Osteocyte (in vitro differentiated cells): ENCODE measurements around the gene DLG5. TPM values are rescaled to one million over a fixed set of nuclear protein-coding genes. Genes with fewer than 3 reads are reported as not detected.

Experiments used
- DNase-seq: peaks from one replicate; pipeline ENCODE4 v3.0.0; 2021; ENCODE audit warnings: mixed read lengths; ENCODE audit not compliant: unreplicated experiment; ENCODE audit errors: extremely low spot score
- H3K27ac Mint-ChIP-seq: one replicate; pipeline ENCODE4 v1.8.0; 2021; ENCODE audit warnings: mild to moderate bottlenecking, mixed read lengths; ENCODE audit not compliant: unreplicated experiment
- H3K27me3 Mint-ChIP-seq: one replicate; pipeline ENCODE4 v1.8.0; 2021; ENCODE audit warnings: mixed read lengths; ENCODE audit not compliant: unreplicated experiment
- H3K36me3 Mint-ChIP-seq: one replicate; pipeline ENCODE4 v1.8.0; 2021; ENCODE audit warnings: mixed read lengths; ENCODE audit not compliant: unreplicated experiment
- H3K4me1 Mint-ChIP-seq: one replicate; pipeline ENCODE4 v1.8.0; 2021; ENCODE audit warnings: mixed read lengths; ENCODE audit not compliant: unreplicated experiment
- H3K4me3 Mint-ChIP-seq: one replicate; pipeline ENCODE4 v1.8.0; 2021; ENCODE audit warnings: mild to moderate bottlenecking, moderate library complexity, mixed read lengths; ENCODE audit not compliant: unreplicated experiment
- H3K9me3 Mint-ChIP-seq: one replicate; pipeline ENCODE4 v1.8.0; 2021; ENCODE audit warnings: mixed read lengths; ENCODE audit not compliant: unreplicated experiment
- total RNA-seq: library from RNA; stranded (reverse); gene quantifications from 2 replicates; pipeline ENCODE4 v1.2.1, GENCODE V29; 2021
- TF ChIP-seq, protein P1 (sequence below): fragments of 200-600 bp; sonication (generic); IDR thresholded peaks from 2 replicates; pipeline ENCODE4 v1.5.0; 2021; ENCODE audit warnings: antibody characterized with exemption, mild to moderate bottlenecking, moderate library complexity

Gene DLG5
- total RNA-seq, 1 donor from 2014 or later: 69.8 TPM

DNA sequence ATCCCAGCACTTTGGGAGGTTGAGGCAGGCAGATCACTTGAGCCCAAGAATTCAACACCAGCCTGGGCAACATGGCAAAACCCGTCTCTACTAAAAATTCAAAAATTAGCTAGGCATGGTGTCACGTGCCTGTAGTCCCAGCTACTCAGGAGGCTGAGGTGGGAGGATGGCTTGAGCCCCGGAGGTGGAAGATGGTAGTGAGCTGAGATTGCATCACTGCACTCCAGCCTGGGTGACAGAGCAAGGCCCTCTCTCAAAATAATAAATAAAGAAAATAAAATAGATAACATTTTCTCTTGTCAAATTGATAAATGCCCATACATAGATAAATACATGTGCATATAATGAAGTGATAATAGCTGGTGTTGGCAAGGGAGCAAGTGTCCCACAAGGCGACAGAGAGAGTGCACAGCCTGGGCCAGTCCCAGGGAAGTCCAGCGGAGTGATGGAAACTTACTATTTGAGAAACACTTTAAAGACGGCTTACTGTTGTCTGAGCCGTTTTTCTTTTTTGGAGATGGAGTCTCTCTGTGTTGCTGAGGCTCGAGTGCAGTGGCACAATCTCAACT, 33.4 kb upstream of the DLG5 start:
- peaks cover 5% of the 10 kb centered on the region for H3K4me1 Mint-ChIP-seq
- H3K9me3 Mint-ChIP-seq: peaks cover 7% of the 10 kb centered on the region
- DNase-seq: no peak

GRCh38 chr10:77959384-77959783, 32.8 kb upstream of the DLG5 start:
- Mint-ChIP-seq H3K27me3 (peaks cover 3% of the 10 kb centered on the region), H3K4me1 (peaks cover 5% of the 10 kb centered on the region), H3K27ac (no peak overlapping the region), H3K36me3 (no peaks in the 10 kb centered on the region), H3K4me3 (no peak overlapping the region), H3K9me3 (peaks cover 3% of the 10 kb centered on the region)
- no peak for DNase-seq
- TF ChIP-seq, protein P1, sequence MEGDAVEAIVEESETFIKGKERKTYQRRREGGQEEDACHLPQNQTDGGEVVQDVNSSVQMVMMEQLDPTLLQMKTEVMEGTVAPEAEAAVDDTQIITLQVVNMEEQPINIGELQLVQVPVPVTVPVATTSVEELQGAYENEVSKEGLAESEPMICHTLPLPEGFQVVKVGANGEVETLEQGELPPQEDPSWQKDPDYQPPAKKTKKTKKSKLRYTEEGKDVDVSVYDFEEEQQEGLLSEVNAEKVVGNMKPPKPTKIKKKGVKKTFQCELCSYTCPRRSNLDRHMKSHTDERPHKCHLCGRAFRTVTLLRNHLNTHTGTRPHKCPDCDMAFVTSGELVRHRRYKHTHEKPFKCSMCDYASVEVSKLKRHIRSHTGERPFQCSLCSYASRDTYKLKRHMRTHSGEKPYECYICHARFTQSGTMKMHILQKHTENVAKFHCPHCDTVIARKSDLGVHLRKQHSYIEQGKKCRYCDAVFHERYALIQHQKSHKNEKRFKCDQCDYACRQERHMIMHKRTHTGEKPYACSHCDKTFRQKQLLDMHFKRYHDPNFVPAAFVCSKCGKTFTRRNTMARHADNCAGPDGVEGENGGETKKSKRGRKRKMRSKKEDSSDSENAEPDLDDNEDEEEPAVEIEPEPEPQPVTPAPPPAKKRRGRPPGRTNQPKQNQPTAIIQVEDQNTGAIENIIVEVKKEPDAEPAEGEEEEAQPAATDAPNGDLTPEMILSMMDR: no peak

More for the DNA sequence above, 33.4 kb upstream of the DLG5 start:
- Mint-ChIP-seq H3K4me3 (no peak overlapping the region), H3K27me3 (peaks cover 3% of the 10 kb centered on the region), H3K36me3 (no peaks in the 10 kb centered on the region), H3K27ac (no peak overlapping the region)
- TF ChIP-seq, protein P1: no peak

GRCh38 chr10:77955136-77955535, 28.6 kb upstream of the DLG5 start:
- Mint-ChIP-seq H3K27ac (no peak overlapping the region), H3K4me1 (peaks cover 7% of the 10 kb centered on the region), H3K36me3 (peaks cover 2% of the 10 kb centered on the region), H3K4me3 (no peak overlapping the region), H3K9me3 (peaks cover 4% of the 10 kb centered on the region), H3K27me3 (peaks cover 3% of the 10 kb centered on the region)
- TF ChIP-seq, protein P1: no peak
- no peak for DNase-seq

DNA sequence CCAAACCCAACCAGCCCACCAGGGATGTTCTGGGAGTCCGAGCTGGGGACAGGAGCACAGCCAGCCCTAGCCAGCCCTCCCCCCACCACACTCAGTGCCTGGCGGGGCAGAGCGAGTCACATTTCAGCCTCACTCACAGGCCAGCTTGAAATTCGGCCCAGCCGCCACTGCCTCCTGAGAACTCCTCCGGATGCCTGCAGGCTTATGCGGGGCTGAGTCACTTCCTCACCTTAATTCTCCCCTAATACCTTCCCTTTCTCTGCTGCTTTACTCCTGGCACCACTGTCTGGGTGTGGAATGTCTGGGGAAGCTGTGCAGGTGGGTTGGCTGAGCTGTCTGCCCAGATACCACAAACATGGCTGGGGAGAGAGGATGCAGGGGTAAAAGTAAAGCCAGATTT, 22.6 kb upstream of the DLG5 start:
- DNase-seq: no peak
- Mint-ChIP-seq H3K27me3 (no peaks in the 10 kb centered on the region), H3K9me3 (peaks cover 4% of the 10 kb centered on the region), H3K36me3 (peaks cover 2% of the 10 kb centered on the region), H3K4me3 (no peak overlapping the region), H3K4me1 (peaks cover 20% of the 10 kb centered on the region), H3K27ac (no peak overlapping the region)
- TF ChIP-seq, protein P1: no peak

DNA sequence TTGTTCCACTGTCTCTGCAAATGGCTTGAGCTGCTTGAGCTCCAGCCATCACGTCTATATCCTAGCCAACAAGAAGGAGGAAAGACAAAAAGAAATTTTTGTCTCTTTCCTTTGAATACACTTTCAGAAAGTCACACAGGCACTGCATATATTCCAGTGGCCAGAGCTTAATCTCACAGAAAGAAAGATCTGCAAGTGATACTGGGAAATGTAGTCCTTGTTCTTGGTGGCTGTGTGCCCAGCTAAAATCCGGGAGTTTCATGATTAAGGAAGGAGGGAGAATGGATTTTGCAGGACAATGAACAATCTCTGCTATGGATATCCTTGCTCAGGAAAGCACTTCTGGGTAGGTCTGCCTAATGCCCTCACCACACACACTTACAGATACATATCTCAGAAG, 19.5 kb upstream of the DLG5 start:
- H3K27ac Mint-ChIP-seq: no peak overlapping the region
- H3K4me1 Mint-ChIP-seq: peaks cover 32% of the 10 kb centered on the region
- no peak overlapping the region for H3K4me3 Mint-ChIP-seq
- H3K27me3 Mint-ChIP-seq: no peaks in the 10 kb centered on the region
- DNase-seq: no peak
- H3K36me3 Mint-ChIP-seq: no peaks in the 10 kb centered on the region
- H3K9me3 Mint-ChIP-seq: no peaks in the 10 kb centered on the region
- TF ChIP-seq, protein P1: no peak
